GM20000 (cell line): ENCODE measurements around the gene BAIAP3.

ENCODE experiments used
- DNase-seq: peaks from one replicate; pipeline ENCODE4 v3.0.0; 2012; ENCODE audit warnings: low spot score
- TF ChIP-seq, protein P1 (sequence below): IDR thresholded peaks from 2 replicates; pipeline ENCODE4 v1.5.1; 2012; ENCODE audit warnings: mild to moderate bottlenecking, control low read depth; ENCODE audit errors: extremely low read depth, missing control alignments

BAIAP3 gene

DNA sequence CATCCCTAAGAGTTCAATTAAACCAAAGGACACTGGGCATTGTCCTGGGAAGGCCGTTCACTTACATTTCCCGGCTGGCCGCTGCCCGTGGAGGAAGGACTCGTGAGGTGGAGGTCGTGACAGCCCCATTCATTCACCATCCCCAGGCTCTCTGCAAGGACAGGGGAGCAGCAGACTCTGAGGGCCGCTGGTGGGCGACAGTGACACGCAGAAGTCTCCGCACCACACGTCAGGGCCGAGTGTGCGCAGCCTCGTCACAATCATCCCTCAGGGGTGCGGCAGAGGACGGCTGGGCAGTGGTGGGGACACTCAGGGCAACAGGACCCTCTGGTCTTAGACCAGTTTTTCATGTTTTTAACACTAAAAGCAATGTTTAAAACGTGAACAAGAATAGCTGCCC, 59.4 kb downstream of the BAIAP3 start:
- no peak for DNase-seq
- TF ChIP-seq, protein P1, sequence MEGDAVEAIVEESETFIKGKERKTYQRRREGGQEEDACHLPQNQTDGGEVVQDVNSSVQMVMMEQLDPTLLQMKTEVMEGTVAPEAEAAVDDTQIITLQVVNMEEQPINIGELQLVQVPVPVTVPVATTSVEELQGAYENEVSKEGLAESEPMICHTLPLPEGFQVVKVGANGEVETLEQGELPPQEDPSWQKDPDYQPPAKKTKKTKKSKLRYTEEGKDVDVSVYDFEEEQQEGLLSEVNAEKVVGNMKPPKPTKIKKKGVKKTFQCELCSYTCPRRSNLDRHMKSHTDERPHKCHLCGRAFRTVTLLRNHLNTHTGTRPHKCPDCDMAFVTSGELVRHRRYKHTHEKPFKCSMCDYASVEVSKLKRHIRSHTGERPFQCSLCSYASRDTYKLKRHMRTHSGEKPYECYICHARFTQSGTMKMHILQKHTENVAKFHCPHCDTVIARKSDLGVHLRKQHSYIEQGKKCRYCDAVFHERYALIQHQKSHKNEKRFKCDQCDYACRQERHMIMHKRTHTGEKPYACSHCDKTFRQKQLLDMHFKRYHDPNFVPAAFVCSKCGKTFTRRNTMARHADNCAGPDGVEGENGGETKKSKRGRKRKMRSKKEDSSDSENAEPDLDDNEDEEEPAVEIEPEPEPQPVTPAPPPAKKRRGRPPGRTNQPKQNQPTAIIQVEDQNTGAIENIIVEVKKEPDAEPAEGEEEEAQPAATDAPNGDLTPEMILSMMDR: no peak

DNA sequence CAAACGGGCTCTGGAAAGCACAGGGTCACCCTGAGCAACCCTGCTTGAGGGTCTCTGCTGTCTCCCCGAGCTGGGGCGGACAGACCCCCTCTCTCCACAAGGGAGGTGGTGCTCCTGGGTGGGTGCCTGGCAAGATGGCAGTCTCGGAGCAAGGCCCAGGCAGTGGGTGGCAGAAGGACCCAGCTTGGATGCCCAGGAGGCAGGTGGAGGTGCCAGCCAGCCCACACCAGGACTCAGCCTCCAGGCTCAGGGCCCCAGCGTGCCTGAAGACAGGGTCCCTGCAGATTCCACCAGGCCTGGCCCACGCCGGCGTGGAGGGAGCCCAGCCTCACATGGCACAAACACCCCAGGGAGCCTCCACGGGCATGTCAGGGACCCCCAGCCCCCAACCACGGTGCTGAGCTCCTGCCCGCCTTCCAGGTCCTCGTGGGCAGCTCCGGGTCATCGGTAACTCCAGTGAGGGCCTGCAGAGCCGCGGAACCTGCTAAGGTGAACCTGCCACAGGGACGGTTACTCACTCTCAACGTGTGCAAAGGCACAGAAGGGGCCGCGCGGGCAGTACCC, 60.2 kb downstream of the BAIAP3 start:
- TF ChIP-seq, protein P1: no peak
- DNase-seq: no peak

DNA sequence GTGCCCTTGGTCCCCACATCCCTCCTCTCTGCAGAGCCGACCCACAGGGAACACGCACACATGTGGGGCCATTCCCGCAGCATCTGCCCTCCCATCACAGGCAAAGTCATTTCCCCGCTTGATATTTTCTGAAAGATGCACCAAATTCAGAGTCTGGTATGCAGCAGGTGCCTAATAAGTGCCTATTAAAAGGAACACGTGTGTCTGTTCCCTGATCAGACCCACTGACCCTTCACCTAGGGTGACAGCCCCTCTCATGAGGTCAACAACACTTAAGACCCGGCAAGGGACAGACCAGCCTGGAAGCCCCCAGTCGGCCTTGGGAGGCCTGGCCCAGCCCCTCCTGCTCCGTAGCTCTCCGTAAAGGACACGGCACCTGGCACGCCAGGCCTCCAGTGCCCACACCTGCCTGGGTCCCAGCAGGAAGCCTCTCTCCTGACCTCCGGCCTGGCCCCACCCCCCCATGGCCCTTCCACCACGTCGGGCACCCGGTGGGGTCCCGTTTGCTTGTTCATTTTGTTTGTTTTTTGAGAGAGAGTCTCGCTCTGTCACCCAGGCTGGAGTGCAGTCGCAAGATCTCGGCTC, 61.0 kb downstream of the BAIAP3 start:
- TF ChIP-seq, protein P1: no peak
- DNase-seq: no peak

DNA sequence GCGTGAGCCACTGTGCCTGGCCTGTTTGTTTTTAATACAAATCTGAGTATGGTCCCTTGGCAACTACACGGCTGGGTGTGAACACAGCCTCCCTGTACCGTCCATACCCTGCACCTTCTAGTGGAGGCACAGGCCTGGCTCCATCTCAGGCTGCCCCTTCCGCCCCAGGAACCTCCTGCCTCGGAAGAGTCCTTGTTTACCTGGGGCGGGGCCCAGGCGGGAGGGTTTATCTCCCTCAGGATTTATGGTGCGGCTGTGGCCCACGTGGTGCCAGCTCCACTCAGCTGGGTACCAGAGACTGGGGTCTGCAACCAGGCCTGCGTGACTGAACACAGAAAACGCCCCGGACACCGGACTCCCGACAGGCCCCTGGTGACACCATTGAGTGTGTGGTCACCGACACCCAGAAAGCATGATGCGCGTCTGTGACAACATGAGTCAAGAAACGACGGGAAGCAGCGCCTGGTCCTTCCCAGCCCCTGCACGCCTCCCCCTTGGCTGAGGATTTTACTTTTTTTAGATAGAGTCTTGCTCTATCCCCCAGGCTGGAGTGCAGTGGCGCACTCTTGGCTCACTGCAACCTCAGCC, 62.1 kb downstream of the BAIAP3 start:
- DNase-seq: no peak
- TF ChIP-seq, protein P1: no peak

DNA sequence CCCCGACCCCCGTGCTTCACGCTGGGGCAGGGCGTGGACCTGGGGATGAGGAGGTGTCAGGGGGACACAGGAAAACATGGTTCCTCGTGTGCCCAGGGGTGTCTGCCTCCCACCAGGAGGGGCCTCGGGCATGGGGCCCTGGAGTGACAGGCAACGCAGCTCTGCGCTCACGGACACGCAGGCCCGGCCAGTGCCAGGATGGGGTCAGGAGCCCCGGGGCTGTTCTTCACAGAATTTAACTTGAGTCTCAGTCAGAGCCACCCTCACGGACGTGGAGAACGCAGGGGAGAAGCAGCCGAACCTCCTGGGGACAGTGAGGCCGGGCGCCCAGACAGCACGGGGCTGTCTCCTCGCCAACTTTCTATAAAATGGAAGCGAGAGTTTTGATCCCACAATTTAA, 64.3 kb downstream of the BAIAP3 start:
- TF ChIP-seq, protein P1: no peak
- DNase-seq: no peak

DNA sequence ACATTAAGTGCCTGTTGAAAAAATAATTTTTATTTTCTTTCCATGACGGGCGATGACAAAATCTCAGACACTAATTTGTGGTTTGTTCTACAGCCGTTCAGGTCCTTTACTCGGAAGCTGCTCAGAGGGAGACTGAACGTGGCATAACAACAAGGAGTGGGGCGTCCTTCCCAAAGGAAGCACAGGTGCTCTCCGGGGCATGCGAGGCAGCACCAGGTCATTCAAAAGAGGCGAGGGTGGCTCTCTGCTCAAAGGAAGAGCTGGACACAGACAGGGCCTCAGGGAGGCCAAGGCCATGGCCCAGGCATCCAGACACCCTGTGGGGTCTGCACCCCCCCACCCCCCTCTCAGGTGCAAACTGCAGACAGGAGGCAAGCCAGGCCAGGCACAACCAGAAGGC, 64.9 kb downstream of the BAIAP3 start:
- TF ChIP-seq, protein P1: no peak
- DNase-seq: no peak
